HG02759 (cell line): Measurements from ENCODE around the gene SMOC1.
"Not testable (repeated sequence)": the region's sequence is repeated elsewhere in the genome, so short reads cannot be mapped to it uniquely, and the experiment has no call there.

Source experiments
- ATAC-seq: cut with Tn5 transposase; IDR thresholded peaks from one replicate; pipeline ENCODE4 v1.9.1; 2021; ENCODE audit warnings: mild to moderate bottlenecking, moderate library complexity; ENCODE audit not compliant: unreplicated experiment

The SMOC1 gene

GRCh38 chr14:69896080-69896479 lies 16.9 kb downstream of the SMOC1 start:
- no peak for ATAC-seq

DNA sequence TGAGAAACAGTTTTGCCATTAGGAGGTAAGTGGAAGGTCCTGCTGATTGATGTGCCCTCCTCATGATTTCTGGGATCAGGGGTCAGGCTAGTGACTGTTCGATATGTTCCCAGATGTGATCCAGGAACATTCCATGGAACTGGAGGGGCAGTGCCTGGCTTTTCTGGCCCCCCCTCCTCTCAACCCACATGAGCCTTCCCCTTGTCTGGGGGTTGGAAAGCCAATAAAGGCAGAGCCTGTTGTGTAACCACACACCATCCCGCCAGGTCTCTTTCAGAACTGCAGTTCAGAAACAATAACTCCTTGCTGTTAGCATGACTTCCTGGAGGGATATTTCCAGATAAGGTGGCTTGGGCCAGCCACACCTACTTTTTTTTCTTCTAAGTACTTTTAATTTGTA lies 17.8 kb downstream of the SMOC1 start:
- no peak for ATAC-seq

DNA sequence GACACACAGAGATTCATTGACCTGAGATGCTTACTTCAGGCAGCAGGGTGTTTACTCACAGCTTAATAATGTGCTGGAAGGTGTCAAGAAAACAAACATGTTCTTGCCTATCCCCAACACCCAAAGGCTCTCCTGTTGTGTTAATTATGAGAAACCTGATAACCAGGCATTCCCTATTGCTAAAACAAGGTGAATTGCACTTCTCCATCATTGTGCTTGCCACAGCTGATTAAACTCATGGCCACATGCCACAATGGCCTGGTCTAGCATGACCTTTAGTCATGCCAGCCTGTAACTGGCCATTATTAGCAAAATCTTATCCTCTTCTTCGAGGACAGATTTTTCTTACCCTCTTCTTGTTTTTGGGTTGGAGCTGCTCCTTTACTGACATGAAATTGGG lies 21.4 kb downstream of the SMOC1 start:
- ATAC-seq = no peak

- ATAC-seq = no peak
Measured at GRCh38 chr14:69901113-69901951, 22.1 kb downstream of the SMOC1 start.

GRCh38 chr14:69903046-69903445 lies 23.8 kb downstream of the SMOC1 start:
- not testable (repeated sequence) for ATAC-seq

GRCh38 chr14:69904246-69904645 lies 25.0 kb downstream of the SMOC1 start:
- no peak for ATAC-seq

- no peak for ATAC-seq
Measured at GRCh38 chr14:69906201-69906600, 27.0 kb downstream of the SMOC1 start.

DNA sequence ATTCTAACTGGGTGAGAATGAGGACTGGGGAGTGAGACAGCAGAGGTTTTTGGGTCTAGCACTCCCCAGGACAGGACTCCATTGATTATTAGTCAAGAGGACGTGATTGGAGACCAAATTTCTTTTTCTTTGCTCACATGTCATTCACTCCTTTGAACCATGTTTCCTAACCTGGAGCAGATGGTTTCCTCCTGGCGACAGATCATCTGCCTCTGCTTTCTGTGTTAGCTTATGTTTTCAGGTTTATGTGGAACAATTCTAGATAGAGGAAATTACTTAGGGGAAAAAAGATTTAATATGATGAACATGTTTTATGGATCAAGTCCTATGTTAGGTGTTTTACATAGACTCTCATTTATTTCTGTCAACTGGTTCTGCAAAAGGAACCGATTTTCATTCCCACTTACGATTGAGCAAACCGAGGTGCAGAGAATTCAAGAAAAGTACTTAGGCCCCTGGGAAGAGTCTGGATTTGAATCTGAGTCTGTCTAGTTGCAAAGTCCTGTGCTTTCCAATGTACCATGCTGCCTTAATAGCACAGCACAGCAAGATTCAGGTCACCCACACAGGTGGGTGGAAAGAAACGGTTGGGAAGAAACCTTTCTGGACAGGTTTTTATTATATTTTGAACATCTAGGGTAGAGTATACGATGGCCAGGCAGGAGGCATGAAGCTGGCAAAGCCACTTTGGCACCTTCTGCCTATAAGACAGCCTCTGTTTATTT lies 30.8 kb downstream of the SMOC1 start:
- ATAC-seq = no peak

- no peak for ATAC-seq
Measured at GRCh38 chr14:69910871-69911270, 31.7 kb downstream of the SMOC1 start.

GRCh38 chr14:69913686-69914085 lies 34.5 kb downstream of the SMOC1 start:
- ATAC-seq = no peak

DNA sequence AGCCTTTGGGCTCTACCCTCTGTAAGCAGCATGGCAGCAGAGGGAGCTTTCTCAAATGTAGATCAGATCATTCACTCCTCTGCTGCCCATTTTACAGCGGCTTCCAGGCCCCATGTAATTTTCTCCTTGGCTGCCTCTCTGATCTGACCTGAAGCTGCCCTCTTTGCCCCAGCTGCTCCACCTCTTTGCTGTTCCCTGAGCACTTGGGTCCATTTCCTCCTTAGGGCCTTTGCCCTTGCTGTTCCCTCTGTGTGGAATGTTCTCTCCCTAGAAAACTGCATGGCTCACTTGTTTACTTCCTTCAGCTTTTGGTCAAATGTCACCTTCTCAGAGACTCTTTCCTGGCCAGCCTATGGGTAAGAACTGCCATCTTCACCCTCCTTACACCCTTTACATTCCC lies 37.2 kb downstream of the SMOC1 start:
- ATAC-seq = no peak

DNA sequence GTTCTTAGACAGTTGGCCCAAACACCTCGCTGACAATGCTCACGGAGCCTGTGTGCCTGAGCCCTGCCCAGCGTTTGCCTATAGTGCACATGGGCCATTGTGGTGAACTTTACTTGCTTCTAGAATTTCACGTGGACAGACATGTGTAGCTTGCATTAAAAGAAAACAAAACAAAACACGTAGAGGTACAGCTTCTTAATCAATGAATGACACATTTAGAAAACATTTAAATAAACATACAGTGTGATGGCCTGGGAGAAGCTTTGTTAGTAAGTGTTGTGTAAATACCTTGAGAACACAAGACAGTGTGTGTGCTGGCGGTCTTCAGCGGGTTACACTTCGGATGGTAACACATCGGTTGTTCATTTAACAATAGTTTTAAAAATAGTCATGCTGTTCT lies 38.1 kb downstream of the SMOC1 start:
- no peak for ATAC-seq

GRCh38 chr14:69919815-69920214 lies 40.6 kb downstream of the SMOC1 start:
- no peak for ATAC-seq

DNA sequence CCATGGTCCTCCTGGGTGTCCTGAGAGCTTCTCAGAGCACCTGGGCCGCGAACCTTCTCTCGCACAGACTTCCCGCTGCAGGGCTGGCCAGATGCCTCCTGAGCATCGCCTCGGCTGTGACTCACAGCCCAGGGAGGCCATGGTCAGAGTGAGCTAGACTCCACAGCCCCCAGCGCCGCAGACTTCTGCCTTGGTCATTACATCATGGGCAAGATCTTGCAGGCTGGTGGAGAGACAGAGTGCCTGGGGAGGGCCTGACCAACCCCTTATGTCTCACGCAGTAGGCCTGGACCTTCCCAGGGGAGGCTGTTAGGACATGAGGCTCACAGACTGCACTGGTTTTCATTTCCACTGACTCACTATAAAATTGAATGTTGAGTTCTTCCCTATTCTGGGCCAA lies 41.8 kb downstream of the SMOC1 start:
- ATAC-seq = no peak

GRCh38 chr14:69922198-69922597 lies 43.0 kb downstream of the SMOC1 start:
- no peak for ATAC-seq

DNA sequence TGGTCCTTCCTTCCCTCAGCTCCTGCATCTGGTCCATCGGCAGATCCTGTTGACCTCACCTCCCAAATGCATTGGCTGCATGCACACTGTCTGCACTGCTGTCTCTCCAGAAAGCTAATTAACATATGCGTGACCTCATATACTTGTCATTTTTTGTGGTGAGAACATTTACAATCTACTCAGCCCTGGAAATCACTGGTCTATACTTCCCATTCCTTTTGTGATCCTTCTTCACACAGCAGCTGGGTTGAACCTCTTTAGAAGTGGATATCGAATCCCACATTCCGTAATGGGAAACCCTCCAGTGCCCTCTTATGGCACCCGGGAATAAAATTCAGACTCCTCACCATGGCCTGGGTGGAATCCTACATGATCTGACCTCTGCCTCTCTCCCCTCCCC lies 45.0 kb downstream of the SMOC1 start:
- ATAC-seq = no peak

- no peak for ATAC-seq
Measured at GRCh38 chr14:69928111-69928523, 48.9 kb downstream of the SMOC1 start.

DNA sequence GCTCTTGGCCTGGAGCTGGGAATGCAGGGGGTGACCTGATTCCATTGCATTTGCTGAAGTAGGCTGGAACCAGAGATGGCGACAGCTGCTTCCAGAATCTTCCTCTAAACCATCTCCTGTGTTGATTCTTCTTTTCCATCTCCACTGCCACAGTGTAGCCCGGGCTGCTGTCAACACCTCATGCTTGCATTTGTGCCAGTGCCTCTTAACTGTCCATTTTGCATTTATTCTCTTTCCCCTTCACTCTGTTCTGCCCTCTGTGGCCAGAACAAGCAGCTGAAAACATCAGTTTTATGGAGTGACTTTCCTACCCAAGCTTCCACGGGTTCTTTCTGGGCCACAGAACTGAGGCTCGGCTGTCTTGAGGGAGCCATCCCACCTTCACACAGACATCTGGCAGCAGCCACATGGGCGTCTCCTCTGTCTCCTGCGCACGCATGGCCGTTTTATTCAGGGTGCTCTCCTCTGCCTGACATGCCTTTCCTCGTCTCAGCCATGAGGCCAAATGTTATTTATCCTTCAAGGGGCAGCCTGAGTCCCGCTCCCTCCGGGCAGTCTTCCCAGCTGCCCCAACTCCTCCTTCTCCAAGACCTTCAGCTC lies 51.7 kb downstream of the SMOC1 start:
- no peak for ATAC-seq

DNA sequence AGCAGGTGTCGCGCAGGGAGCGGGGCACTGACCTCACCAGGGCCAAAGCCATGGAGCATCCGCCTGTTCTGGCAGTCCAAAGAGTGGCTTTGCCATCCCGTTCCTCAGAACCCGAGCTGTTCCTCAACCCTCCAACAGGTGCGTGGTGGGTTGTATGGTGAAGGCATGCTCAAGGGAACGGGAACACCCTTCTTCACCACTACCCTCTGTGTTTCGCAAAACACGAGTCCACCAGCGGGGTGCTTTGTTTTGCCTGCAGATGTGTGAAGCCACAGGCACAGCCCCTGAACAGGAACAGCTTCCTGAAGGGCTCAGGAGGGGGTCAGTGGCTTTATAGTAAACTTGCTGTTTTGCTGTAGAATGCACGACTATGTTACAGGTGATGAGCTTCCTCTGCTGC lies 52.7 kb downstream of the SMOC1 start:
- ATAC-seq = no peak

DNA sequence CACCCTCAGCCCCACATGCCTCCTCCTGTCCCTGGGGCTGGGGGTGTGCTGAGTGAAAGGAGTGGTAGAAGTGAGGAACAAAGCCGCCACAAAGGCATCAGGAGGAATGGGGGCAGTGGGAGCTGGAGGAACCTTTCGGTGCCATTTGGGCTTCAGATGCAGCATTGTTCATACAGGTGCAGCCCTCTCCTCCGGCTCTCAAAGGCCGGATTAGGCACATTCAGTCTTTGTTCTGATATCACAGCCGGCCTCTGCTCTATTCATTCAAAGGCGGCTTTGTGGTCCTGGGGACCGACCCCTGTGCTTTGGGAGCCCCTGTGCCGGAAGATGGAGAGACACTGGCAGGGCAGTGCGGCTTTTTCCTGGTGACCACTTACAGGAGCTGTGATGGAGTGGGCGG lies 53.2 kb downstream of the SMOC1 start:
- no peak for ATAC-seq

GRCh38 chr14:69933623-69934275 lies 54.5 kb downstream of the SMOC1 start:
- ATAC-seq = no peak
